Measurements from ENCODE around the gene LARGE2.
"Not testable (repeated sequence)": the region's sequence is repeated elsewhere in the genome, so short reads cannot be mapped to it uniquely, and the experiment has no call there.

The LARGE2 gene

DNA sequence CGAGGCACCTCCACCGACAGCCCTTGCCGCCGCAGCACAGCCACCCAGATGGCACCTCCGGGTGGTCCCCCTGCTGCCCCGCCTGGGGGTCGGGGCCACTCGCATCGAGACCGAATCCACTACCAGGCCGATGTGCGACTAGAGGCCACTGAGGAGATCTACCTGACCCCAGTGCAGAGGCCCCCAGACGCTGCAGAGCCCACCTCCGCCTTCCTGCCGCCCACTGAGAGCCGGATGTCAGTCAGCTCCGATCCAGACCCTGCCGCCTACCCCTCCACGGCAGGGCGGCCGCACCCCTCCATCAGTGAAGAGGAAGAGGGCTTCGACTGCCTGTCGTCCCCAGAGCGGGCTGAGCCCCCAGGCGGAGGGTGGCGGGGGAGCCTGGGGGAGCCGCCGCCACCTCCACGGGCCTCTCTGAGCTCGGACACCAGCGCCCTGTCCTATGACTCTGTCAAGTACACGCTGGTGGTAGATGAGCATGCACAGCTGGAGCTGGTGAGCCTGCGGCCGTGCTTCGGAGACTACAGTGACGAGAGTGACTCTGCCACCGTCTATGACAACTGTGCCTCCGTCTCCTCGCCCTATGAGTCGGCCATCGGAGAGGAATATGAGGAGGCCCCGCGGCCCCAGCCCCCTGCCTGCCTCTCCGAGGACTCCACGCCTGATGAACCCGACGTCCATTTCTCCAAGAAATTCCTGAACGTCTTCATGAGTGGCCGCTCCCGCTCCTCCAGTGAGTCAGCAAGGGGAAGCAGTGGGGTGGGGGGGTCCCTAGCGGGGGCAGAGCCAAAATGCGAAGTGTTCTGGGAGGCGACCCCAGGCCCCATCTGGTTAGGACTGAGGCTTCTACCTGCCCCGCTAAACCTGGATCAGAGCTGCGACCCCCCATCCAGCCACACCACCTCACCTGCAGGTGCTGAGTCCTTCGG, 19.7 kb upstream of the LARGE2 start:
- Mint-ChIP-seq H3K4me1 (ENCODE audit: low read depth) (peaks cover 4% of the 10 kb centered on the region), H3K27ac (no peak overlapping the region), H3K4me3 (no peak overlapping the region), H3K9me3 (no peaks in the 10 kb centered on the region), H3K27me3 (ENCODE audit: low read depth) (peaks cover 35% of the 10 kb centered on the region), H3K36me3 (ENCODE audit: low read depth) (no peaks in the 10 kb centered on the region)

DNA sequence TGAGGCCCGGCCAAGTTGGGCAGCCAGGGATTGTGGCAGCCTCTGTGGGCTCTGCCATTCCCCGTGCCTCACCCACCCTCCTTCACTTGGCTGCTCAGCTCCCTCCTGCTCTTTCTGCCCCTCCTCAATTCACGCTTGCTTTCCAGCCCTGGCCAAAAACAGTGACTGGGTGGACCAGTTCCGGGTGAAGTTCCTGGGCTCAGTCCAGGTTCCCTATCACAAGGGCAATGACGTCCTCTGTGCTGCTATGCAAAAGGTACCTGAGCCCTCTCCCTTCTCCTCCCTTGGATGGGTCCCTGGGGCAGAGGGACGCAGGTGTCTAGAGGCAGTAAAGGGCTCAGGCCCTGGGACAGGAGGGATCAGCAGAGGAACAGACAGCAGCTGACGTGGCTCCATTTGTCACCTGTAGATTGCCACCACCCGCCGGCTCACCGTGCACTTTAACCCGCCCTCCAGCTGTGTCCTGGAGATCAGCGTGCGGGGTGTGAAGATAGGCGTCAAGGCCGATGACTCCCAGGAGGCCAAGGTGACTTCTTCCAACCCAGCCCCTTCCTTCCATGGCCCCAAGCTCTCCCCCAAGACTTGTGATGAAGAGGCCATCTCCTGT, 18.0 kb upstream of the LARGE2 start:
- no peaks in the 10 kb centered on the region for H3K9me3 Mint-ChIP-seq
- H3K4me1 Mint-ChIP-seq (ENCODE audit: low read depth): peaks cover 4% of the 10 kb centered on the region
- H3K27me3 Mint-ChIP-seq (ENCODE audit: low read depth): peaks cover 18% of the 10 kb centered on the region
- no peak overlapping the region for H3K27ac Mint-ChIP-seq
- H3K4me3 Mint-ChIP-seq: no peak overlapping the region
- H3K36me3 Mint-ChIP-seq (ENCODE audit: low read depth): no peaks in the 10 kb centered on the region

DNA sequence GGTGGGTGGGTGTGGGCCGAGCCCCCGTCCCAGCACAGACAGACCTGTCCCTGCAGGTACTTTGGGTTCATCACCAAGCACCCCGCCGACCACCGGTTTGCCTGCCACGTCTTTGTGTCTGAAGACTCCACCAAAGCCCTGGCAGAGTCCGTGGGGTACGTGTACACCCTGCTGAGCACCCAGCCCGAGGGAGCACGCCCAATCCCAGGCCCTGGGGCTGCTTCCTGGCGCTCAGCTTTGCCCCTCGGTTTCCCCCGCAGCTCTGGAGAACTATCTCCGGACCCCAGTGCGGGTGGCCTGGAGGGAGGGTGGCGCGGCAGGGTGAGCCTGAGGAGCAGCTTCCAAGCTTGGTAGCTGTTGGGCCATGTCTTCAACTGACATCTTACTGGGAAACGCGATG, 17.4 kb upstream of the LARGE2 start:
- Mint-ChIP-seq H3K36me3 (ENCODE audit: low read depth) (no peaks in the 10 kb centered on the region), H3K27ac (no peak overlapping the region), H3K4me1 (ENCODE audit: low read depth) (peaks cover 4% of the 10 kb centered on the region), H3K4me3 (no peak overlapping the region), H3K27me3 (ENCODE audit: low read depth) (peaks cover 18% of the 10 kb centered on the region), H3K9me3 (no peaks in the 10 kb centered on the region)

DNA sequence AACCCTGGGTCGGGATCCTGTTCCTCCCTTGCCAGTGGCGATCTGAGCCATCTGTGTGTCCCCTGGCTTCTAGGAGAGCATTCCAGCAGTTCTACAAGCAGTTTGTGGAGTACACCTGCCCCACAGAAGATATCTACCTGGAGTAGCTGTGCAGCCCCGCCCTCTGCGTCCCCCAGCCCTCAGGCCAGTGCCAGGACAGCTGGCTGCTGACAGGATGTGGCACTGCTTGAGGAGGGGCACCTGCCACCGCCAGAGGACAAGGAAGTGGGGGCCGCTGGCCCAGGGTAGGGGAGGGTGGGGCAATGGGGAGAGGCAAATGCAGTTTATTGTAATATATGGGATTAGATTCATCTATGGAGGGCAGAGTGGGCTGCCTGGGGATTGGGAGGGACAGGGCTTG, 16.9 kb upstream of the LARGE2 start:
- not testable (repeated sequence) for H3K36me3 Mint-ChIP-seq (ENCODE audit: low read depth); H3K27ac Mint-ChIP-seq; H3K9me3 Mint-ChIP-seq; H3K4me3 Mint-ChIP-seq; H3K4me1 Mint-ChIP-seq (ENCODE audit: low read depth)
- H3K27me3 Mint-ChIP-seq (ENCODE audit: low read depth): peaks cover 15% of the 10 kb centered on the region

DNA sequence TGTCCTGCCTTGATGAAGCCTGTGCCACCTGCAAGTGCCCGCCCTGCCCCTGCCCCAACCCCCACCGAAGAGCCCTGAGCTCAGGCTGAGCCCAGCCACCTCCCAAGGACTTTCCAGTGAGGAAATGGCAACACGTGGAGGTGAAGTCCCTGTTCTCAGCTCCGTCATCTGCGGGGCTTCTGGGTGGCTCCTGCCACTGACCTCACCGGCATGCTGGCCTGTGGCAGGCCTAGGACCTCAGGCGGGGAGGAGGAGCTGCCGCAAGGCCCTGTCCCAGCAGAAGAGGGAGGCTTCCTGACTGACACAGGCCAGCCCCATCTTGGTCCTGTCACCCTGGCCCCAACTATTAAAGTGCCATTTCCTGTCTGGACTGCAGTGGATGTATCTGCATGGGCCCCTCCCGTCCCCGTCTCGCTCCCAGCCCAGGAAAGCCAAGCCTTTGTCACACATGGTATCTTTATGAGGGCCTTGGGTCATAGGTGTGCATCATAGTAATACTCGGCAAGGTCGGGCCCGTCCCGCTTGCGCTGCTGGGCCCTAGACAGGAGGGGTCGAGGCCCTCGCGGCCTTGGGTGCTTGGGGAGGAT, 16.3 kb upstream of the LARGE2 start:
- Mint-ChIP-seq H3K4me3 (no peak overlapping the region), H3K27me3 (ENCODE audit: low read depth) (peaks cover 9% of the 10 kb centered on the region), H3K36me3 (ENCODE audit: low read depth) (peaks cover 1% of the 10 kb centered on the region), H3K27ac (no peak overlapping the region), H3K9me3 (no peaks in the 10 kb centered on the region), H3K4me1 (ENCODE audit: low read depth) (peaks cover 2% of the 10 kb centered on the region)

DNA sequence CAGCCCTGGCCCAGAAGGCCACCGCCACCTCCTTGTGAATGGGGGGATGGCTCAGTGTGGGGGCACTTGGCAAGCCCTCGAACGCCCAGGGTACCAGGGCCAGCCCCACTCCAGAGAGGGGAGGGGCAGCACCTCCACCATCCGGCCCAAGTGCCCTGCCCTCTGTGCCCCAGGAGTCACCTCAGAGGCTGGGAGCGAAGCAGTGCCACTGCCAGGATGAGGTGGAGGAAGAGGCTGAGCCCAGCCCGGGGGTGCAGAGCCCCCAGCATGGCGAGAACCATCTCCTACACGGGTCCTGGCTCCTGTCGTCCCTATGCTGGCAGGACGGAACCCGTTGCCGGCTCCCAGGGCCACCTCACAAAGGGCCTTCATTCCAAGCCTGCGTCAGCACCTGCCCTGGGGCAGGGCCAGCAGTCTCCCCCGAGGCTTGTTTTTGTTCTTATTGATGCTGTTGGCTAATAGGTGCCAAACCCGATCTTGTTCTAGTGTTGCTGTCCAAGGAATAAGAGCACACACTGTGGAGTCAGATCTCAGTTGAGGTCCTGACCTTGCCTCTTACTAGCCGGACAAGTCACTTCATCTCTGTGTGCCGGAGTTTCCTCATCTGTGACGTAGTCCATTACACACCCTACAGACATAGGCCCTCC, 15.4 kb upstream of the LARGE2 start, which contains the start of gene FREY1:
TSS of gene FREY1 (minus strand) at position 307 of the 647 bp plus-strand sequence. CDS start at position 281, 26 bp downstream.
- H3K4me3 Mint-ChIP-seq: no peak within 1 kb of the TSS
- H3K27ac Mint-ChIP-seq: no peak within 1 kb of the TSS
- H3K9me3 Mint-ChIP-seq: no peaks in the 10 kb centered on the region
- H3K4me1 Mint-ChIP-seq (ENCODE audit: low read depth): peaks cover 2% of the 10 kb centered on the region
- peaks cover under 1% of the 10 kb centered on the region for H3K27me3 Mint-ChIP-seq (ENCODE audit: low read depth)
- H3K36me3 Mint-ChIP-seq (ENCODE audit: low read depth): peaks cover 5% of the 10 kb centered on the region

DNA sequence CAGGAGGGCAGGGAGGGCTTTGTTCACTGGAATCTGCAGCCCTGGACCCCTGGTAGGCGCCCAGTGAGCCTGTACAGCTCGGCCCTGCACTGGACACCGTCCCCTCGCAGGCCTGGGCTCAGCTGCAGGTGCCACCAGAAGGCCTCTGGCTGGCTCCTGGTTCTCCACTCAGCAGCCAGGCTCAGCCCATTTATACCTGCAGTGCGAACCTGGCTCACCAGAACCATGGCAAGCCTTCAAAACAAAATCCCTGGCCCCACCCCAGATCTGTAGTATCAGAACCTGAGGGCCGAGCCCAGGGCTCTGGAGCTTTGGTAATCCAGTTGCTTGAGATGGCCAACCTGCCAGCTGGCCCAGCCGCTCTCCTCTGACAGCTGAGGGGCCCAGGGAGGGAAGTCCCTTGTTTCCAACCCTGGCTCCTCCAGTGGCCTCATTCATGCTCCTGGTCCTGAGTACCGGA, 14.5 kb upstream of the LARGE2 start:
- Mint-ChIP-seq H3K27ac (no peak overlapping the region), H3K4me3 (no peak overlapping the region), H3K36me3 (ENCODE audit: low read depth) (peaks cover 5% of the 10 kb centered on the region)

DNA sequence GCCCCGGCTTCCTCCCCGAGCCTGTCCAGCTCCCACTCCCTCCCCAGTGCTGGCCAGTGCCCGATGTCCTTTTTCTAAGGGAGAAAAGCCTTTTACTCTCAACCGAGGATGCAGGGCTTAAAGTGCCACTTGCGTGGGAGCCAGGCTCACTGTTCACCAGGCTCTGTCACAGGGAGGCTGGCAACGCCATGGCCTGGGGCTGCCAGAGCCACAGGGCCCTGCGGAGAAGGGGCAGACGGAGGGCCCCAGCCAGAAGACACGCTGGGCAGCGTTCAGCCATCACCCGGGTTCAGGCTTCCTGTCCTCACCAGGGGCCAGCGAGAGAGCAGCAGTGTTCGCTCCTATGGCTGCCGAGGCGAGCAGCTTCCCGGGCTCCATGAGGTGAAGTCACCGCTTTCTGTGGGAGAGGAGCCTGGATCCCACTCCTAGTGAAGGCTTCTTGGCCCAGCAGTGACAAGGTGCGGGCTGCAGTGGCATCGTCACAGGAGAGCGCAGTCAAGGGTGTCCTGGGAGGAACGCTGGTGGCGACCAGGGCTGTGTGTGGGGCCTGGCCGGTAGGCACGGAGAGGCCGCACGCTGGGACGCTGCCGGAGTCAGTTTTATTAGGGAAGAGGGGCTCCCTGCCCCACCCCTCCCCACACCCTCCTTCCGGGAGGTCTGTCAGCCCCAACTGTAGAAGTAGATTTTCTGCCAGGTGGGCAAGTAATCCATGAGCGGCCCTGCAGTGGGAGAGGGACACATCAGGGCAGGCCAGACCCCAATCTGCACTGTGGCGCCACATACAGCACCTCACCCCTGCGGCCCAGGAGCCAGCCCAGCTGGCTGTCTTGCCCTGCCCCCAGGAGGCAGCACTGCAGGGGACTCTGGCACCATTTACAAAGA, 12.6 kb upstream of the LARGE2 start:
- H3K9me3 Mint-ChIP-seq: no peaks in the 10 kb centered on the region
- peaks cover 6% of the 10 kb centered on the region for H3K36me3 Mint-ChIP-seq (ENCODE audit: low read depth)
- peaks cover 4% of the 10 kb centered on the region for H3K4me1 Mint-ChIP-seq (ENCODE audit: low read depth)
- H3K27ac Mint-ChIP-seq: no peak overlapping the region
- H3K27me3 Mint-ChIP-seq (ENCODE audit: low read depth): no peaks in the 10 kb centered on the region
- no peak overlapping the region for H3K4me3 Mint-ChIP-seq

More for the DNA sequence above, 14.5 kb upstream of the LARGE2 start:
- Mint-ChIP-seq H3K9me3 (no peaks in the 10 kb centered on the region), H3K4me1 (ENCODE audit: low read depth) (peaks cover 2% of the 10 kb centered on the region), H3K27me3 (ENCODE audit: low read depth) (no peaks in the 10 kb centered on the region)

DNA sequence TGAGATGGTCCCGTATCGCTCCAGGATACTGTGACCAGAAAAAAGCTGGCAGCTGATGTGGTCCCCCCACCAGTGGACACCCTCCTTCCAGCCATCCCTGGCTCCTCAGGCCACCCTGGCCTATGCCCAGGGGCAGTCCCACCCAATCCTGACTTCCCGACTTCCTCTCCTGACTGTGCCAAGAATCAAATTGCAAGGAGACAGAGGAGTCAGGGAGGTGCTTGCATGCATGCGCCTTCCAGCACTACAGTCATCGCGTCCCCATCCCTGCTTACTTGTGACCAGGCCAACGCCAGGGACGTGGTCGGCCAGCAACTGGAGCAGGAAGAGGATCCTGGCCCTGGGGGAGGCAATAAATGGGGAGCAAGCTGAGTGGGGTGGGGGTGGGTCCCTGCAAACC, 11.8 kb upstream of the LARGE2 start:
- Mint-ChIP-seq H3K27me3 (ENCODE audit: low read depth) (no peaks in the 10 kb centered on the region), H3K4me3 (no peak overlapping the region), H3K9me3 (no peaks in the 10 kb centered on the region), H3K27ac (no peak overlapping the region), H3K36me3 (ENCODE audit: low read depth) (peaks cover 6% of the 10 kb centered on the region), H3K4me1 (ENCODE audit: low read depth) (peaks cover 4% of the 10 kb centered on the region)

DNA sequence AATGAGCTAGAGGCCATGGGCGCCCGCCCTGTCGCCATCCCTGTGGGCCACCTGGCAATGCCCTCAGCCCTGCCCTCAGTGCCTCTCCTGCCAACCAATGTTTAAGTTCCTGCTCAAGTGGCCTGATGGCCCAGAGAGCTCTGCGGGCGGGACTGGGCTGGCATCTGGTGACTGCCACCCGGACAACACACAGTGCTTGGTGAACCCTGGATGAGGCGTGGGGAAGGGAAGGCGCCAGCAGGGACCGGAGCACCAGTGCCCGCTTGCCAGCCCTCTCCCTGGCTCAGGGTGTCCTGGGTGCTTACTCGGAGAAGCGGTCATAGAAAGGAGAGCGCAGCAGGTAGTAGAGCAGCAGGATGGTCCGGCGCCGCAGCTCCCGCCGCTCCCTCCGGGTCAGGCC, 8.9 kb upstream of the LARGE2 start:
- H3K27me3 Mint-ChIP-seq (ENCODE audit: low read depth): no peaks in the 10 kb centered on the region
- peaks cover 12% of the 10 kb centered on the region for H3K4me1 Mint-ChIP-seq (ENCODE audit: low read depth)
- H3K9me3 Mint-ChIP-seq: no peaks in the 10 kb centered on the region
- peaks cover 10% of the 10 kb centered on the region for H3K36me3 Mint-ChIP-seq (ENCODE audit: low read depth)
- no peak overlapping the region for H3K27ac Mint-ChIP-seq
- no peak overlapping the region for H3K4me3 Mint-ChIP-seq

DNA sequence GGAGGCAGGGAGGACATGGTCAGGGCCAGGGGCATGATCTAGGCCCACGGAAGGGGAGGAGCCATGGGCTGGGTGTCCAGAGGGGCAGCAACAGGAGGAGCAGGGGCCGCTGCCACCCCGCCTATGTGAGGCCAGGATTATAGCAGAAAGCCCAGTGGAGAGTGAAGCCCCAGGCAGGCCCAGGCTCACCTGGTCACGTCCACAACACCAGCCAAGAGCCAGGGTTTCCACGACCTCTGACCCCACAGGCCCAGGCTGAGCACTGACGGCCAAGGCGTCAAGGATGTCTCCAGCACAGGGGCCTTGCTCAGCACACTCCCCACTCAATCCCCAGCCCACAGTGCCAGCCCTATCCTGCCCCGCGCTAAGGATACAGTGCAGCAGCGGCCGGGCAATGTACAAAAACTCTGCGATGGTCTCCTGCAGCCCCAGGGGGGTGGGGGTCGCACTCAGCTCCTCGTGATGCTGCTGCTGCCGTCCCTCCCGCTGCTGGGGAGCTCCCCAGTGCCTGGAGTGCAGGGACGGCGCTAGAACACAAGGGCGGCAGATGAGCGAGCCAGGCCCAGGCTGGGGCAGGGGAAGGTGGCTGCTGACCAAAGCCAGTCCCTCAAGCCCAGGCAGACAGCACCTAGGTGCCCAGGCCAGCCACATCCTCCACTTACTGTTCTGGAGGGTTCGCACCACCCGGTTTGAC, 8.4 kb upstream of the LARGE2 start:
- no peak overlapping the region for H3K27ac Mint-ChIP-seq
- H3K9me3 Mint-ChIP-seq: no peaks in the 10 kb centered on the region
- H3K27me3 Mint-ChIP-seq (ENCODE audit: low read depth): no peaks in the 10 kb centered on the region
- peaks cover 10% of the 10 kb centered on the region for H3K36me3 Mint-ChIP-seq (ENCODE audit: low read depth)
- peaks cover 13% of the 10 kb centered on the region for H3K4me1 Mint-ChIP-seq (ENCODE audit: low read depth)
- H3K4me3 Mint-ChIP-seq: no peak overlapping the region

DNA sequence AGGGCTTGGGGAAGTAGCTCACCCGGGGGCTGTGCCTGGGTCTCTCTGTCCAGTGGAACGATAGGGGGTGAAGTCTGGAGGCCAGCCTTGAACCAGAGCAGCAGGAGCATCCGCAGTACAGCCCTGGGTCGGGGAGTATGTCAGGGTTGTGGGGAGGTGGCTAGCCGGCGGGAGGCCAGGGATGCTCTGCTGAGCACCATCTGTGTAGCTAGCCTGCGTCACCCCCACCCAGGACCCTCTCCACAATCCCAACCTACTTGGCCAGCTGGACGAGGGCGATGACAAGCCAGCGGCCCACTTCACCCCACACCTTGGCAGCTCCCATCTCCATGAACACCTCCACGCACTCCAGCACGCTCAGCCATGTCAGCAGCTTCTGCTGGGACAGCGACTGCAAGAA, 7.0 kb upstream of the LARGE2 start:
- H3K27ac Mint-ChIP-seq: no peak overlapping the region
- no peaks in the 10 kb centered on the region for H3K27me3 Mint-ChIP-seq (ENCODE audit: low read depth)
- H3K4me3 Mint-ChIP-seq: peak overlapping the region; percentile 28
- H3K4me1 Mint-ChIP-seq (ENCODE audit: low read depth): peaks cover 13% of the 10 kb centered on the region
- peaks cover 10% of the 10 kb centered on the region for H3K36me3 Mint-ChIP-seq (ENCODE audit: low read depth)
- no peaks in the 10 kb centered on the region for H3K9me3 Mint-ChIP-seq

DNA sequence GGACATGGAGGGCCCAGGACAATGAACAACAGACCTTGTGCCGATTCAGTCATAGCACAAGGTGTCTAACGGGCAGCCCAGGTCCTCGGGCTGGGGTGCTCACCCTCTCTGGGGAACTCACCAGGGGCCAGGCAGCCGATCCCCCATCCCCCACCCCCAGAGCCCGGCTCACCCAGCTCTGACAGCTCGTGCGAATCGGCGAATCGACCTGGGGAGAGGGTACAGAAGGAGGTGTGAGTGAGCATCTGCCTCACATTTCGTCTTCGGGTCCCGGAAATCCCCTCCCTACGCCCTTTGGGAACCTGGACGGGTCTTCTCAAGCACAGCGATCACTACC, 5.2 kb upstream of the LARGE2 start:
- Mint-ChIP-seq H3K4me1 (ENCODE audit: low read depth) (peaks cover 13% of the 10 kb centered on the region), H3K27ac (peak overlapping the region; percentile 96), H3K27me3 (ENCODE audit: low read depth) (peaks cover 12% of the 10 kb centered on the region), H3K4me3 (peak overlapping the region; percentile 86), H3K9me3 (no peaks in the 10 kb centered on the region), H3K36me3 (ENCODE audit: low read depth) (peaks cover 8% of the 10 kb centered on the region)

Data from T-helper 1 cell treated with Interleukin-12 subunit alpha and Interleukin-12 subunit beta and Interleukin-4 antibody, amounts not matched to agents 30 μg/mL and 1 μg/mL, for 36 hours (primary cell).